Measurements from ENCODE around the gene GVQW3.

DNA sequence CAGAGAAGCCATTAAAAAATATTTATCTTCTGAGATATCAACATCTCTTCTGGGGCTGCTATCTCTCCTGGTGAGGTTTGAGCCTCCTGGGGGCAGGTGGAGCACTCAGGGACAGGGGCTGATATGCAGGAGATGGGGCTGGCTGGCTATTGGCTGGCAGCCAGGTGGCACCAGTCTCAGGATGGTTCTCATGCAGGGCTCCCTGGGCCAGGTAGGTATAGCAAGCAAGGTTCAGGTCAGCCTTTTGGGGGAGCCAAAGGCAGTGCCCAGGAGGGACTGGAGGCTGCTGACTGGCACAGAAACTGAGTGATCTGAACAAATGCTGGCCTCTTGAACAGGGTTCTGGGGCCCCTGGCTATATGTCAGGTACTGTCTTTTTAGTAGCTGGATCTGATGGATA is 34.0 kb downstream of the GVQW3 start:
- TF ChIP-seq TAF1 (IDR thresholded peaks at IDR 0.05; ENCODE audit: borderline replicate concordance, insufficient read depth, low read length) (no peak), SIN3A (IDR thresholded peaks at IDR 0.05; ENCODE audit: borderline replicate concordance, insufficient read depth, low read length) (no peak), POLR2AphosphoS5 (IDR thresholded peaks at IDR 0.05; ENCODE audit: low read depth, low read length) (no peak), FOXP2 (optimal IDR thresholded peaks at IDR 0.05; ENCODE audit: borderline replicate concordance, extremely low read depth, extremely low read length, insufficient read depth) (no peak)
- TF ChIP-seq, protein P1, sequence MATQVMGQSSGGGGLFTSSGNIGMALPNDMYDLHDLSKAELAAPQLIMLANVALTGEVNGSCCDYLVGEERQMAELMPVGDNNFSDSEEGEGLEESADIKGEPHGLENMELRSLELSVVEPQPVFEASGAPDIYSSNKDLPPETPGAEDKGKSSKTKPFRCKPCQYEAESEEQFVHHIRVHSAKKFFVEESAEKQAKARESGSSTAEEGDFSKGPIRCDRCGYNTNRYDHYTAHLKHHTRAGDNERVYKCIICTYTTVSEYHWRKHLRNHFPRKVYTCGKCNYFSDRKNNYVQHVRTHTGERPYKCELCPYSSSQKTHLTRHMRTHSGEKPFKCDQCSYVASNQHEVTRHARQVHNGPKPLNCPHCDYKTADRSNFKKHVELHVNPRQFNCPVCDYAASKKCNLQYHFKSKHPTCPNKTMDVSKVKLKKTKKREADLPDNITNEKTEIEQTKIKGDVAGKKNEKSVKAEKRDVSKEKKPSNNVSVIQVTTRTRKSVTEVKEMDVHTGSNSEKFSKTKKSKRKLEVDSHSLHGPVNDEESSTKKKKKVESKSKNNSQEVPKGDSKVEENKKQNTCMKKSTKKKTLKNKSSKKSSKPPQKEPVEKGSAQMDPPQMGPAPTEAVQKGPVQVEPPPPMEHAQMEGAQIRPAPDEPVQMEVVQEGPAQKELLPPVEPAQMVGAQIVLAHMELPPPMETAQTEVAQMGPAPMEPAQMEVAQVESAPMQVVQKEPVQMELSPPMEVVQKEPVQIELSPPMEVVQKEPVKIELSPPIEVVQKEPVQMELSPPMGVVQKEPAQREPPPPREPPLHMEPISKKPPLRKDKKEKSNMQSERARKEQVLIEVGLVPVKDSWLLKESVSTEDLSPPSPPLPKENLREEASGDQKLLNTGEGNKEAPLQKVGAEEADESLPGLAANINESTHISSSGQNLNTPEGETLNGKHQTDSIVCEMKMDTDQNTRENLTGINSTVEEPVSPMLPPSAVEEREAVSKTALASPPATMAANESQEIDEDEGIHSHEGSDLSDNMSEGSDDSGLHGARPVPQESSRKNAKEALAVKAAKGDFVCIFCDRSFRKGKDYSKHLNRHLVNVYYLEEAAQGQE (IDR thresholded peaks at IDR 0.05; ENCODE audit: insufficient read depth in 1 of 2, low read depth in 2 of 2, low read length in 2 of 2): no peak

Data from PFSK-1 (cell line).